Measurements from ENCODE around the gene MAFG. TPM values are rescaled to one million over a fixed set of nuclear protein-coding genes. Genes with fewer than 3 reads are reported as not detected.

MAFG gene
- total RNA-seq, 1 donor from 2014 or later, result 8.1 TPM

GRCh38 chr17:81902653-81903414 is 24.7 kb downstream of the MAFG start:
- H3K4me3 Mint-ChIP-seq, result no peak overlapping the region

GRCh38 chr17:81902023-81902652 is 25.4 kb downstream of the MAFG start, which contains the start of gene NPB:
TSS of gene NPB (plus strand) at chr17:81902238. CDS start at chr17:81902278, 40 bp downstream.
- Mint-ChIP-seq H3K4me3 (peak within 1 kb of the TSS; percentile 19), H3K9me3 (no peaks in the 10 kb centered on the region), H3K36me3 (peaks cover 15% of the 10 kb centered on the region), H3K27me3 (ENCODE audit: insufficient read depth, low read depth) (peaks cover 16% of the 10 kb centered on the region), H3K27ac (no peak within 1 kb of the TSS), H3K4me1 (peaks cover 10% of the 10 kb centered on the region)
- peak within 1 kb of the TSS; percentile 89 for H2AFZ ChIP-seq (replicated peaks)
- no peaks in the 10 kb centered on the region for H3K36me3 ChIP-seq
- no peaks in the 10 kb centered on the region for H3K9me3 ChIP-seq (ENCODE audit: low read depth)
- H3K27me3 ChIP-seq, result peaks cover 33% of the 10 kb centered on the region
- H3K79me2 ChIP-seq (ENCODE audit: low read depth), result no peaks in the 10 kb centered on the region
- H4K20me1 ChIP-seq (ENCODE audit: low read depth), result peaks cover 37% of the 10 kb centered on the region
- peak; percentile 74 for DNase-seq (ENCODE audit: low spot score)
- H3K27ac ChIP-seq, result no peak within 1 kb of the TSS
- peaks cover 18% of the 10 kb centered on the region for H3F3A ChIP-seq (ENCODE audit: low read depth)
- TF ChIP-seq EZH2phosphoT487 (IDR thresholded peaks at IDR 0.05), result peak; percentile 73
- peak; percentile 89 for TF ChIP-seq EZH2 (IDR thresholded peaks at IDR 0.05)
- TF ChIP-seq CTCF (IDR thresholded peaks at IDR 0.05), result no peak
- no peak within 1 kb of the TSS for H3K9ac ChIP-seq
- peak within 1 kb of the TSS; percentile 88 for H3K4me2 ChIP-seq
- peaks cover 5% of the 10 kb centered on the region for H3K4me1 ChIP-seq
- H3K4me3 ChIP-seq, result peak within 1 kb of the TSS; percentile 43

More at GRCh38 chr17:81902653-81903414, 24.7 kb downstream of the MAFG start:
- H4K20me1 ChIP-seq (ENCODE audit: low read depth), result peaks cover 31% of the 10 kb centered on the region
- H2AFZ ChIP-seq (replicated peaks), result no peak overlapping the region
- no peak overlapping the region for H3K27ac ChIP-seq
- peak overlapping the region; percentile 88 for H3K4me2 ChIP-seq
- H3K79me2 ChIP-seq (ENCODE audit: low read depth), result no peaks in the 10 kb centered on the region
- DNase-seq (ENCODE audit: low spot score), result peak; percentile 43
- H3K27me3 Mint-ChIP-seq (ENCODE audit: insufficient read depth, low read depth), result peaks cover 16% of the 10 kb centered on the region
- H3K36me3 ChIP-seq, result no peaks in the 10 kb centered on the region
- peak; percentile 73 for TF ChIP-seq EZH2 (IDR thresholded peaks at IDR 0.05)
- TF ChIP-seq CTCF (IDR thresholded peaks at IDR 0.05), result no peak
- TF ChIP-seq EZH2phosphoT487 (IDR thresholded peaks at IDR 0.05), result peak; percentile 12
- H3F3A ChIP-seq (ENCODE audit: low read depth), result peaks cover 18% of the 10 kb centered on the region
- no peaks in the 10 kb centered on the region for H3K9me3 ChIP-seq (ENCODE audit: low read depth)
- H3K27me3 ChIP-seq, result peaks cover 33% of the 10 kb centered on the region
- peak overlapping the region; percentile 43 for H3K4me3 ChIP-seq
- peaks cover 8% of the 10 kb centered on the region for H3K4me1 Mint-ChIP-seq
- H3K36me3 Mint-ChIP-seq, result peaks cover 13% of the 10 kb centered on the region
- no peak overlapping the region for H3K27ac Mint-ChIP-seq
- H3K4me1 ChIP-seq, result peaks cover 5% of the 10 kb centered on the region
- H3K9ac ChIP-seq, result no peak overlapping the region
- no peaks in the 10 kb centered on the region for H3K9me3 Mint-ChIP-seq

GRCh38 chr17:81901167-81902022 is 26.1 kb downstream of the MAFG start:
- no peaks in the 10 kb centered on the region for H3K79me2 ChIP-seq (ENCODE audit: low read depth)
- no peaks in the 10 kb centered on the region for H3K9me3 ChIP-seq (ENCODE audit: low read depth)
- no peak overlapping the region for H3K9ac ChIP-seq
- H3K27ac Mint-ChIP-seq, result no peak overlapping the region
- H3K4me1 ChIP-seq, result peaks cover 5% of the 10 kb centered on the region
- peaks cover 33% of the 10 kb centered on the region for H3K27me3 ChIP-seq
- H3K4me3 ChIP-seq, result peak overlapping the region; percentile 43
- no peaks in the 10 kb centered on the region for H3K36me3 ChIP-seq
- H3K27me3 Mint-ChIP-seq (ENCODE audit: insufficient read depth, low read depth), result peaks cover 16% of the 10 kb centered on the region
- H3K36me3 Mint-ChIP-seq, result peaks cover 15% of the 10 kb centered on the region
- H3K4me1 Mint-ChIP-seq, result peaks cover 10% of the 10 kb centered on the region
- no peak for DNase-seq (ENCODE audit: low spot score)
- H3K4me2 ChIP-seq, result peak overlapping the region; percentile 88
- no peak for TF ChIP-seq EZH2 (IDR thresholded peaks at IDR 0.05)
- TF ChIP-seq EZH2phosphoT487 (IDR thresholded peaks at IDR 0.05), result no peak
- no peak for TF ChIP-seq CTCF (IDR thresholded peaks at IDR 0.05)
- H3F3A ChIP-seq (ENCODE audit: low read depth), result peaks cover 18% of the 10 kb centered on the region
- H3K27ac ChIP-seq, result no peak overlapping the region
- H3K9me3 Mint-ChIP-seq, result no peaks in the 10 kb centered on the region
- H3K4me3 Mint-ChIP-seq, result peak overlapping the region; percentile 19
- H2AFZ ChIP-seq (replicated peaks), result peak overlapping the region; percentile 89
- H4K20me1 ChIP-seq (ENCODE audit: low read depth), result peaks cover 37% of the 10 kb centered on the region
